HepG2 (cell line): ENCODE data around the gene SORBS2. TPM values are rescaled to one million over a fixed set of nuclear protein-coding genes. Genes with fewer than 3 reads are reported as not detected.

Experiments
- ATAC-seq: fragments of 200-7000 bp; cut with Tn5 transposase; 3 replicates; pipeline ENCODE4 v1.9.1; 2020; ENCODE audit warnings: mild to moderate bottlenecking, moderate library complexity
- BruUV-seq: library from RNA; stranded (reverse); fragments of 400-500 nt; replicated peaks from 2 replicates; lab custom pipeline; 2021; lab: Mats Ljungman, UMichigan
- CTCF ChIA-PET: fragments of 300-600 bp; formaldehyde crosslinking; extraction: SDS; loops from one replicate; lab custom pipeline; 2021; ENCODE audit warnings: low total read pairs, inconsistent platforms, low intra/inter-chr PET ratio; lab: Yijun Ruan, JAX
- POLR2A ChIA-PET: fragments of 350-600 bp; sonication (Branson Sonifier 250); formaldehyde crosslinking; loops from one replicate; lab custom pipeline; 2020; ENCODE audit warnings: antibody characterized with exemption, inconsistent platforms; lab: Yijun Ruan, JAX
- DNase-seq: peaks from one replicate; pipeline ENCODE4 v3.0.0-alpha.2; 2015; ENCODE audit warnings: low spot score
- FAIRE-seq: peaks from 3 replicates; lab custom pipeline; 2011; peaks lifted over from hg19 to GRCh38; lab: Jason Lieb, UNC
- H2AFZ ChIP-seq: one replicate; pipeline ENCODE4 v1.6.1; 2011; ENCODE audit warnings: low read length, inconsistent platforms
- H3K27ac ChIP-seq: fragments of 300-600 bp; 3 replicates; pipeline ENCODE4 v1.8.0; 2011; ENCODE audit warnings: mixed run types, mild to moderate bottlenecking, mixed read lengths, low read length, inconsistent platforms; ENCODE audit not compliant: insufficient read depth; ENCODE audit errors: extremely low read length
- H3K27me3 ChIP-seq, 2 experiments: fragments of 200-600 bp in 1 of 2; 2 replicates in 1 of 2; 3 replicates in 1 of 2; pipeline versions ENCODE4 v1.6.0 to v1.8.0; 2011; ENCODE audit warnings: low read length in 2 of 2, mild to moderate bottlenecking in 2 of 2, moderate library complexity in 2 of 2, inconsistent platforms in 1 of 2; ENCODE audit not compliant: insufficient read depth in 2 of 2, control insufficient read depth in 1 of 2
- H3K36me3 ChIP-seq, 2 experiments: fragments of 200-600 bp in 1 of 2; replicated peaks in 1 of 2; 2 replicates in 1 of 2; 3 replicates in 1 of 2; pipeline versions ENCODE4 v1.5.1 to v1.8.0; 2011; ENCODE audit warnings: low read length in 2 of 2, inconsistent platforms in 1 of 2; ENCODE audit not compliant: insufficient read depth in 2 of 2, control insufficient read depth in 1 of 2
- H3K4me1 ChIP-seq: 2 replicates; pipeline ENCODE4 v1.5.1; 2012; ENCODE audit warnings: low read length, inconsistent platforms; ENCODE audit not compliant: insufficient read depth
- H3K4me2 ChIP-seq: 2 replicates; pipeline ENCODE4 v1.6.0; 2011; ENCODE audit warnings: low read depth, low read length, inconsistent platforms
- H3K4me3 ChIP-seq, 3 experiments: fragments of 200-600 bp in 1 of 3; sonication (generic), shearing (Covaris generic) in 1 of 3; replicated peaks in 1 of 3; 2 replicates each; pipeline ENCODE4 v1.5.1; 2011 to 2016; ENCODE audit warnings: low read length in 3 of 3, inconsistent platforms in 2 of 3, low read depth in 2 of 3, mild to moderate bottlenecking in 2 of 3, control low read depth in 1 of 3, mixed read lengths in 1 of 3; ENCODE audit not compliant: insufficient read depth in 1 of 3
- H3K79me2 ChIP-seq: one replicate; pipeline ENCODE4 v1.6.1; 2011; ENCODE audit warnings: low read length, inconsistent platforms; ENCODE audit not compliant: insufficient read depth
- H3K9ac ChIP-seq: 2 replicates; pipeline ENCODE4 v1.6.0; 2011; ENCODE audit warnings: mild to moderate bottlenecking, low read depth, low read length, inconsistent platforms; ENCODE audit not compliant: insufficient read depth
- H3K9me3 ChIP-seq: 2 replicates; pipeline ENCODE4 v1.5.1; 2012; ENCODE audit warnings: mild to moderate bottlenecking, low read length
- H4K20me1 ChIP-seq: 2 replicates; pipeline ENCODE4 v1.6.0; 2011; ENCODE audit warnings: inconsistent platforms, mild to moderate bottlenecking, low read length, moderate library complexity; ENCODE audit not compliant: insufficient read depth
- AHDC1 ChIP-seq: sonication (generic); formaldehyde crosslinking; IDR thresholded peaks from 2 replicates; pipeline ENCODE4 v1.5.1; 2020; ENCODE audit warnings: mild to moderate bottlenecking, missing genetic modification reagents, borderline replicate concordance
- BATF2 ChIP-seq: sonication (generic); formaldehyde crosslinking; IDR thresholded peaks from 2 replicates; pipeline ENCODE4 v1.8.0; 2022; ENCODE audit warnings: mild to moderate bottlenecking, missing genetic modification reagents, moderate library complexity
- MXD3 ChIP-seq: IDR thresholded peaks from 2 replicates; pipeline ENCODE4 v1.6.1; 2016; ENCODE audit warnings: mild to moderate bottlenecking, missing biosample characterization, missing genetic modification reagents
- NFAT5 ChIP-seq: sonication (generic); formaldehyde crosslinking; IDR thresholded peaks from 2 replicates; pipeline ENCODE4 v1.4.0; 2020; ENCODE audit warnings: missing genetic modification reagents
- ZBTB10 ChIP-seq: sonication (generic); formaldehyde crosslinking; IDR thresholded peaks from 2 replicates; pipeline ENCODE4 v1.4.0; 2020; ENCODE audit warnings: missing genetic modification reagents, borderline replicate concordance
- ZNF230 ChIP-seq: sonication (generic); formaldehyde crosslinking; IDR thresholded peaks from 2 replicates; pipeline ENCODE4 v1.4.0; 2020; ENCODE audit warnings: mild to moderate bottlenecking, missing genetic modification reagents
- ZNF329 ChIP-seq: sonication (generic); formaldehyde crosslinking; IDR thresholded peaks from 2 replicates; pipeline ENCODE4 v1.9.0; 2021; ENCODE audit warnings: low read depth, mild to moderate bottlenecking, missing genetic modification reagents
- WGBS: methylation state at CpG from one replicate; pipeline ENCODE4 v1.1.6; 2017; ENCODE audit warnings: low lambda C conversion rate; 5-methylcytosine and 5-hydroxymethylcytosine counted together
- in situ Hi-C: cut with HindIII; loops from 2 replicates; pipeline ENCODE4 v1.10.0; 2017; ENCODE audit warnings: low pct_unique_long_range_greater_than_20kb; ENCODE audit not compliant: extremely low pct_ligation_motif_present
- intact Hi-C: fragments of 100-400 bp; cut with micrococcal nuclease; formaldehyde crosslinking; loops from one replicate; pipeline ENCODE4 v1.10.0; 2022; ENCODE audit not compliant: unreplicated experiment
- polyA plus RNA-seq, 8 experiments: library from polyadenylated mRNA; depleted of rRNA in 3 of 8; stranded (reverse) in 7 of 8; unstranded in 1 of 8; fragments of >200 nt; fragmentation: Illumina TruSeq in 4 of 8; extraction: Trizol in 4 of 8; gene quantifications; 2 replicates each; pipeline versions ENCODE4 v1.2.1 to v1.2.3, GENCODE V29; 2011 to 2016; ENCODE audit warnings: low read depth in 4 of 8, missing spikeins in 1 of 8, mixed read lengths in 1 of 8; ENCODE audit not compliant: insufficient read depth in 1 of 8
- total RNA-seq, 5 experiments: library from RNA; depleted of rRNA; stranded (reverse); fragments of >200 nt; fragmentation: Illumina TruSeq; extraction: Trizol; gene quantifications; 2 replicates each; pipeline ENCODE4 v1.2.3, GENCODE V29; 2016; ENCODE audit warnings: low read depth in 1 of 5

Gene SORBS2
- total and polyA plus RNA-seq, 2 of the 13 experiments (the other 11 are each of a cell fraction or from before 2014, with no cell fraction given) = 25.0 to 80.5 TPM

- no peak overlapping the region for H2AFZ ChIP-seq
- ATAC-seq (no peak; the same call in 2 of the 3 replicates), FAIRE-seq (no peak), DNase-seq (no peak)
- no peak overlapping the region for H3K9ac ChIP-seq
- H3K27me3 ChIP-seq = no peaks in the 10 kb centered on the region; a peak in 1 of 5 replicates
- no peaks in the 10 kb centered on the region for H3K4me1 ChIP-seq
- H3K36me3 ChIP-seq = peaks cover 0 to 3% of the 10 kb centered on the region in 2 experiments; a peak in 2 of 5 replicates
- POLR2A ChIA-PET = no interaction called here
- no peaks in the 10 kb centered on the region for H3K9me3 ChIP-seq
- H3K4me2 ChIP-seq = no peak overlapping the region
- CTCF ChIA-PET = no interaction called here
- no peak overlapping the region for H3K4me3 ChIP-seq
- H4K20me1 ChIP-seq = no peaks in the 10 kb centered on the region
- in situ Hi-C loops (no loop called here), intact Hi-C loops (loop anchor here (10.0 kb wide), 1 partner anchor 497 kb away; no protein-coding TSS in a partner anchor)
- H3K79me2 ChIP-seq = no peaks in the 10 kb centered on the region
- 92% methylated on average over 9 of the region's 9 CpGs for WGBS
- BruUV-seq = no TSS peak
- H3K27ac ChIP-seq = no peak overlapping the region
- TF ChIP-seq AHDC1 (no peak), ZNF329 (CRISPR knock-in tag) (no peak), BATF2 (no peak), MXD3 (CRISPR knock-in tag) (no peak), ZNF230 (CRISPR knock-in tag) (no peak), NFAT5 (CRISPR knock-in tag) (no peak), ZBTB10 (CRISPR knock-in tag) (no peak)
Observed at GRCh38 chr4:185637163-185637875, 174.7 kb downstream of the SORBS2 start.
